Gastroesophageal sphincter (tissue), 3 donors: Measurements from ENCODE around the gene RASL12.

Source experiments
- EP300 ChIP-seq: sonication (generic); formaldehyde crosslinking; IDR thresholded peaks from one replicate; pipeline ENCODE4 v1.6.1; 2017; ENCODE audit warnings: antibody characterized with exemption, mild to moderate bottlenecking
- POLR2AphosphoS5 ChIP-seq: sonication (generic); formaldehyde crosslinking; IDR thresholded peaks from one replicate; pipeline ENCODE4 v1.6.1; 2017; ENCODE audit warnings: antibody characterized with exemption
- TF ChIP-seq, protein P1 (sequence below), 4 experiments: fragments of 200-600 bp in 2 of 4; fragments of 450-650 bp in 2 of 4; sonication (generic) in 1 of 4; IDR thresholded peaks; one replicate each; pipeline ENCODE4 v1.5.1; 2017 to 2019; ENCODE audit warnings: antibody characterized with exemption in 4 of 4, mild to moderate bottlenecking in 2 of 4, moderate library complexity in 2 of 4

DNA sequence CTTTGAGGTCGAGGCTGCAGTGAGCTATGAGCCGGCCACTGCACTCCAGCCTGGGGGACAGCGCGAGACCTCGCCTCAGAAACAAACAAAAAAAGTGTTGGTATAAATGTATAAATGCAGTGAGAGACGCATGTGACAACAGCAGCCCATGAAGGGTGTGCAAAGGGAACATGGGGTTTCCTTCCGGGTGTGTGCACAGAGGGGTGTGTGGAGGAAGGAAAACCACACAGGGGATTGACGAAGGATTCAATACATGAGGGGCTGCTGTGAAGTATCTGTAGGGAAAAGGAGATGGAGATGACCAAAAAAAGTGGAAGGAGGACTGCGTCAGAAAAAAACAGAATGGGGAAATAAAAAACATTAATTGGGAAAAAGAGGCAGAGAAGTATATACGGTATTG is 39.5 kb downstream of the RASL12 start:
- TF ChIP-seq, protein P1, sequence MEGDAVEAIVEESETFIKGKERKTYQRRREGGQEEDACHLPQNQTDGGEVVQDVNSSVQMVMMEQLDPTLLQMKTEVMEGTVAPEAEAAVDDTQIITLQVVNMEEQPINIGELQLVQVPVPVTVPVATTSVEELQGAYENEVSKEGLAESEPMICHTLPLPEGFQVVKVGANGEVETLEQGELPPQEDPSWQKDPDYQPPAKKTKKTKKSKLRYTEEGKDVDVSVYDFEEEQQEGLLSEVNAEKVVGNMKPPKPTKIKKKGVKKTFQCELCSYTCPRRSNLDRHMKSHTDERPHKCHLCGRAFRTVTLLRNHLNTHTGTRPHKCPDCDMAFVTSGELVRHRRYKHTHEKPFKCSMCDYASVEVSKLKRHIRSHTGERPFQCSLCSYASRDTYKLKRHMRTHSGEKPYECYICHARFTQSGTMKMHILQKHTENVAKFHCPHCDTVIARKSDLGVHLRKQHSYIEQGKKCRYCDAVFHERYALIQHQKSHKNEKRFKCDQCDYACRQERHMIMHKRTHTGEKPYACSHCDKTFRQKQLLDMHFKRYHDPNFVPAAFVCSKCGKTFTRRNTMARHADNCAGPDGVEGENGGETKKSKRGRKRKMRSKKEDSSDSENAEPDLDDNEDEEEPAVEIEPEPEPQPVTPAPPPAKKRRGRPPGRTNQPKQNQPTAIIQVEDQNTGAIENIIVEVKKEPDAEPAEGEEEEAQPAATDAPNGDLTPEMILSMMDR (IDR thresholded peaks at IDR 0.05): no peak
- TF ChIP-seq EP300: no peak
- TF ChIP-seq POLR2AphosphoS5: no peak
